Endothelial cell of umbilical vein (primary cell): ENCODE data around the gene RMND5A. TPM values are rescaled to one million over a fixed set of nuclear protein-coding genes. Genes with fewer than 3 reads are reported as not detected.

Experiments
- BruUV-seq: library from RNA; stranded (reverse); fragments of 400-500 nt; replicated peaks from 2 replicates; lab custom pipeline; 2021; lab: Mats Ljungman, UMichigan
- CTCF ChIA-PET: fragments of 300-600, 350-600 bp; sonication (Branson Sonifier 250); formaldehyde crosslinking; loops from one replicate; lab custom pipeline; 2021; ENCODE audit warnings: antibody characterized with exemption, inconsistent platforms; lab: Charles Lee
- POLR2A ChIA-PET: fragments of 300-600, 350-600 bp; sonication (Branson Sonifier 250); formaldehyde crosslinking; loops from one replicate; lab custom pipeline; 2021; ENCODE audit warnings: antibody characterized with exemption, inconsistent platforms; lab: Charles Lee
- DNase-seq: peaks from one replicate; pipeline ENCODE4 v3.0.0-alpha.2; 2011; ENCODE audit warnings: low read depth, low spot score
- FAIRE-seq: peaks from 2 replicates; lab custom pipeline; 2011; peaks lifted over from hg19 to GRCh38; lab: Jason Lieb, UNC
- H2AFZ ChIP-seq: 2 replicates; pipeline ENCODE4 v1.6.0; 2012; ENCODE audit warnings: low read depth, low read length, control low read depth, inconsistent platforms
- H3K27ac ChIP-seq: 2 replicates; pipeline ENCODE4 v1.5.1; 2011; ENCODE audit warnings: low read depth, mild to moderate bottlenecking, control low read depth, low read length, moderate library complexity; ENCODE audit not compliant: insufficient read depth
- H3K27me3 ChIP-seq, 2 experiments: 2 replicates each; pipeline versions ENCODE4 v1.6.0 to v1.6.1; 2011; ENCODE audit warnings: low read length in 2 of 2, mixed read lengths in 1 of 2; ENCODE audit not compliant: control insufficient read depth in 2 of 2, insufficient read depth in 2 of 2
- H3K36me3 ChIP-seq, 2 experiments: 2 replicates in 1 of 2; 3 replicates in 1 of 2; pipeline ENCODE4 v1.5.1; 2011; ENCODE audit warnings: low read length in 2 of 2, mild to moderate bottlenecking in 1 of 2, moderate library complexity in 1 of 2; ENCODE audit not compliant: control insufficient read depth in 2 of 2, insufficient read depth in 2 of 2; ENCODE audit errors: extremely low read depth in 1 of 2
- H3K4me1 ChIP-seq: 3 replicates; pipeline ENCODE4 v1.5.1; 2011; ENCODE audit warnings: mild to moderate bottlenecking, low read length; ENCODE audit not compliant: control insufficient read depth, insufficient read depth; ENCODE audit errors: extremely low read depth
- H3K4me2 ChIP-seq: 2 replicates; pipeline ENCODE4 v1.6.1; 2011; ENCODE audit warnings: low read length, control low read depth, mixed read lengths; ENCODE audit not compliant: insufficient read depth
- H3K4me3 ChIP-seq, 3 experiments: fragments of 200-600 bp in 1 of 3; sonication (generic), shearing (Covaris generic) in 1 of 3; replicated peaks in 1 of 3; 2 replicates each; pipeline ENCODE4 v1.5.1; 2011 to 2016; ENCODE audit warnings: control low read depth in 3 of 3, low read length in 3 of 3, mild to moderate bottlenecking in 2 of 3, inconsistent platforms in 1 of 3, low read depth in 1 of 3, moderate library complexity in 1 of 3; ENCODE audit not compliant: insufficient read depth in 1 of 3
- H3K79me2 ChIP-seq: 2 replicates; pipeline ENCODE4 v1.6.0; 2012; ENCODE audit warnings: low read length, inconsistent platforms; ENCODE audit not compliant: control insufficient read depth, insufficient read depth
- H3K9ac ChIP-seq: replicated peaks from 2 replicates; pipeline ENCODE3; 2011; ENCODE audit warnings: low read length, control low read depth; ENCODE audit not compliant: insufficient read depth; ENCODE audit errors: extremely low read depth
- H3K9me1 ChIP-seq: replicated peaks from 3 replicates; pipeline ENCODE4 v1.6.0; 2011; ENCODE audit warnings: mild to moderate bottlenecking, low read length; ENCODE audit not compliant: control insufficient read depth, insufficient read depth; ENCODE audit errors: extremely low read depth
- H3K9me3 ChIP-seq: replicated peaks from 2 replicates; pipeline ENCODE4 v1.5.1; 2012; ENCODE audit warnings: low read length, inconsistent platforms; ENCODE audit not compliant: control insufficient read depth, insufficient read depth
- H4K20me1 ChIP-seq: replicated peaks from 2 replicates; pipeline ENCODE3; 2011; ENCODE audit warnings: mild to moderate bottlenecking, low read length; ENCODE audit not compliant: control insufficient read depth, insufficient read depth; ENCODE audit errors: extremely low read depth
- CTCF ChIP-seq, 2 donors: IDR thresholded peaks; 1 replicate in 1 of 2; 2 replicates in 1 of 2; pipeline ENCODE4 v1.5.1; 2011; ENCODE audit warnings: low read length in 2 of 2, mild to moderate bottlenecking in 2 of 2, moderate library complexity in 2 of 2, control low read depth in 1 of 2, inconsistent platforms in 1 of 2, low read depth in 1 of 2; ENCODE audit not compliant: insufficient read depth in 1 of 2; ENCODE audit errors: extremely low read depth in 1 of 2
- EZH2 ChIP-seq: IDR thresholded peaks from 2 replicates; pipeline ENCODE4 v1.6.1; 2012; ENCODE audit warnings: borderline replicate concordance, low read depth, mild to moderate bottlenecking, moderate library complexity, low read length, inconsistent platforms; ENCODE audit not compliant: severe bottlenecking
- FOS ChIP-seq: IDR thresholded peaks from 2 replicates; pipeline ENCODE4 v1.6.1; 2011; ENCODE audit warnings: mild to moderate bottlenecking, low read length, moderate library complexity, borderline replicate concordance; ENCODE audit not compliant: insufficient read depth
- GATA2 ChIP-seq: IDR thresholded peaks from 2 replicates; pipeline ENCODE4 v1.7.0; 2011; ENCODE audit warnings: low read depth, mild to moderate bottlenecking, moderate library complexity, mixed read lengths, low read length; ENCODE audit not compliant: insufficient read length, insufficient read depth
- JUN ChIP-seq: IDR thresholded peaks from 2 replicates; pipeline ENCODE4 v1.6.1; 2011; ENCODE audit warnings: borderline replicate concordance, low read depth; ENCODE audit not compliant: insufficient read length, insufficient read depth
- MAX ChIP-seq: IDR thresholded peaks from 2 replicates; pipeline ENCODE4 v1.6.1; 2011; ENCODE audit not compliant: insufficient read depth, insufficient read length
- MYC ChIP-seq: IDR thresholded peaks from one replicate; pipeline ENCODE4 v1.6.1; 2011; ENCODE audit warnings: mild to moderate bottlenecking, low read depth, low read length
- POLR2A ChIP-seq: IDR thresholded peaks from 2 replicates; pipeline ENCODE4 v1.6.1; 2012; ENCODE audit warnings: low read depth, mild to moderate bottlenecking, control low read depth, low read length
- POLR2AphosphoS5 ChIP-seq: IDR thresholded peaks from 2 replicates; pipeline ENCODE4 v1.6.1; 2012; ENCODE audit warnings: low read depth, mild to moderate bottlenecking, control low read depth, low read length, moderate library complexity; ENCODE audit not compliant: insufficient read depth
- dilution Hi-C: fragments of 300-500 bp; cut with MboI; formaldehyde crosslinking; loops from one replicate; pipeline ENCODE4 v1.15.0; 2019; ENCODE audit warnings: low sequenced_read_pairs; ENCODE audit not compliant: extremely low pct_ligation_motif_present
- intact Hi-C: fragments of 100-400 bp; cut with micrococcal nuclease; formaldehyde crosslinking; loops from one replicate; pipeline ENCODE4 v1.10.0; 2022
- polyA plus RNA-seq, 4 experiments: library from polyadenylated mRNA; depleted of rRNA in 3 of 4; stranded (reverse) in 3 of 4; unstranded in 1 of 4; fragments of >200 nt; gene quantifications; 2 replicates each; pipeline versions ENCODE4 v1.2.1 to v1.2.3, GENCODE V29; 2011 to 2012; ENCODE audit warnings: missing spikeins in 1 of 4
- total RNA-seq: library from RNA; stranded (reverse); gene quantifications from 2 replicates; pipeline ENCODE4 v1.2.3, GENCODE V29; 2021

The RMND5A gene
- total and polyA plus RNA-seq, 2 donors (not counting 3 experiments of a cell fraction or from before 2014, with no cell fraction given): 10.8 to 21.5 TPM

GRCh38 chr2:86793752-86794151, 73.7 kb downstream of the RMND5A start:
- BruUV-seq: no TSS peak
- no peaks in the 10 kb centered on the region for H3K36me3 ChIP-seq
- ChIA-PET CTCF (no interaction called here), POLR2A (no interaction called here)
- no peak overlapping the region for H2AFZ ChIP-seq
- peaks cover 36 to 52% of the 10 kb centered on the region in 2 experiments for H3K27me3 ChIP-seq
- H3K9me1 ChIP-seq: no peaks in the 10 kb centered on the region
- intact Hi-C loops (no loop called here), dilution Hi-C loops (no loop called here)
- H4K20me1 ChIP-seq: no peaks in the 10 kb centered on the region
- H3K79me2 ChIP-seq: no peaks in the 10 kb centered on the region
- H3K4me2 ChIP-seq: no peak overlapping the region
- H3K9ac ChIP-seq: no peak overlapping the region
- FAIRE-seq (no peak), DNase-seq (no peak)
- no peaks in the 10 kb centered on the region for H3K4me1 ChIP-seq
- no peak overlapping the region for H3K27ac ChIP-seq
- peaks cover 3% of the 10 kb centered on the region for H3K9me3 ChIP-seq
- TF ChIP-seq MAX: no peak
- no peak for TF ChIP-seq POLR2A
- no peak for TF ChIP-seq FOS
- TF ChIP-seq MYC: no peak
- no peak for TF ChIP-seq GATA2
- no peak for TF ChIP-seq CTCF (IDR thresholded peaks at IDR 0.05; ENCODE audit: extremely low read depth in 1 of 2, insufficient read depth in 1 of 2, low read depth in 1 of 2, low read length in 2 of 2)
- TF ChIP-seq JUN: no peak
- no peak for TF ChIP-seq EZH2
- TF ChIP-seq POLR2AphosphoS5: no peak
- no peak overlapping the region for H3K4me3 ChIP-seq
